ENCODE measurements around the gene KRT74. TPM values are rescaled to one million over a fixed set of nuclear protein-coding genes. Genes with fewer than 3 reads are reported as not detected.

Gene KRT74
- under 1 TPM in 3 of 12 donors, not detected in 9; 0.15 to 0.25 (median 0.21) TPM for polyA plus RNA-seq (ENCODE audit: insufficient read length in 12 of 12)
- long read RNA-seq, donor 1, result 0 reads
- long read RNA-seq, donor 2, result 0 reads
- long read RNA-seq, donor 3, result 0 reads
- long read RNA-seq, donor 4, result 0 reads
- long read RNA-seq, donor 5, result 0 reads
- long read RNA-seq, donor 6, result 0 reads
- long read RNA-seq, donor 7, result 0 reads
- long read RNA-seq, donor 8, result 0 reads
- long read RNA-seq, donor 9, result 0 reads
- long read RNA-seq, donor 10, result 0 reads
- long read RNA-seq, donor 11, result 0 reads

DNA sequence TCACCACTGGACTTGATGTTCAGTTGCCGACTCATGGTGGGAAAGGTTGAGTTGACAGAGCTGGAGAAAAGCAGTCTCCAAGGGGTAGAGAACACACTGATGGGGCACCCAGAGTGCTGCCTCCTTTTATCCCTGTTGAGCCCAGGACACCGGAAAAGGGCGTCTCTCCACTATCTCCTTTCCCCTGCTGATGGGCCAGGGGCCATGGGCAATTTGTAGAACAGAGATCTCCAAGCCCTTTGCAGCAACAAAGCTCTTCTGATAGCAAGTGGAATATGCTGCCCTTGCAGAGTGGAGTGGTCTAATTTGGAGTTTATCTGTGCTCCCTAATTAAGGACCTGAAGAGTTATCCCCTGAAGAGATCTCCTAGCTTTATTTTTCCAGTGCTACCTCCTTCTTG, at the start of gene KRT74:
Gene KRT74 (minus strand): TSS at position 101 of the 400 bp plus-strand sequence. CDS start 66 bp downstream, at position 35.
- no peak for DNase-seq

DNA sequence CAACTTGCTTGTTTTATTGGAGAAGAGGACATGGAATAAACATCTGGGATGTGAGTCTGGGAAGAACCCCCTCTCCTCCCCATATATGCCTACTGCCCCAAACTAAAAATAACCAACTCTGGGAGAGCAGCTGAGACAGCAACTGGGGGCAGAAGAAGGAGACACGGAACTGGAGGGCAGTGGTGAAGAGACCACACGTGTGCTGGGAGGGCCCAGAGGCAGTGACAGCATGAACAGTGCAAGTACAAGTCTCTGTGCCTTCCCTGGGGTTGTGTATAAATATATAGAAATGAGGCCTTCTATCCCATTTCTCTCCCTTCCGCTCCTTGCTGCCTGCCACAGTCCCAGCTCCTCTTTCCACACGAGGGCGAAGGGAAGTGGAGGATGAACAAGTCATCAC, 48.7 kb upstream of the KRT74 start:
- DNase-seq, result no peak

DNA sequence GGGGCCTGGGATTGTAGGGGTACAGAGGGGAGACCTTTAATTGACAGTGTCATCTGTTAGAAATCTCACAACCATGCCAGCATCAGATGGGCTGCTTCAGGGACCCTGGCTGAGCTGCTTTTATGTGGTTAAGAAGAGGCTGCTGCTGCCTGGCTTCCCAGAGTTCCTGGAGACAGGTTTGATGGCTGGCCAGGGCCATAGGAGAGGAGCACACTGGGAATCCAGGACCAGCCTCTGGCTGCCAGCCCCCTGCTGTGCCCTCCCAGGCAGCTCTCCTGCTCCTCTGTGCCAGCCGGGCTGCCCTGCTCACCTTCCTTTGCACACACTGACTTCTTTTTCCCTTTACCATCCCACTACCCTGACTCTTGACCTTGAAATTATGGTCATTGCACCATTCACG, 45.2 kb upstream of the KRT74 start:
- no peak for DNase-seq

DNA sequence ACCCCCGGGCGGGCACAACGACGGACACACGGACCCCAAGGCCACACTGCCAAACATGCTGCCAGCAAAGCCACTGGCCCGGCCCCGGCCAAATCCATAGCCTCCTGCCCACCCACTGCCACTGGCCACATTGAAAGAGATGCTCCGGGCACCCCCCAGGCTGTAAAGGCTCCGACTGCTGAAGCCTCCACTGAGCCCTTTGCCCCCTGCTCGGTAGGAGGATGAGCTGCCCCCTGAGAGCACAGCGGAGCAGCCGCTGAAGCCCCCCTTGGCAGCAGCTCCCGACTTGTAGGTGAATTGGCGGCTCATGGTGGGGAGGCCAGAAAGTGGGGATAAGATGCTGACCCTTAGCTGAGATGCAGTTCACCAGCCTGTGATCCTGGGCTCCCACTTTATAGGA, 44.6 kb upstream of the KRT74 start, which contains the start of gene KRT73:
Gene KRT73 (minus strand): TSS at position 344 of the 400 bp plus-strand sequence. CDS start 35 bp downstream, at position 309.
- no peak for DNase-seq

DNA sequence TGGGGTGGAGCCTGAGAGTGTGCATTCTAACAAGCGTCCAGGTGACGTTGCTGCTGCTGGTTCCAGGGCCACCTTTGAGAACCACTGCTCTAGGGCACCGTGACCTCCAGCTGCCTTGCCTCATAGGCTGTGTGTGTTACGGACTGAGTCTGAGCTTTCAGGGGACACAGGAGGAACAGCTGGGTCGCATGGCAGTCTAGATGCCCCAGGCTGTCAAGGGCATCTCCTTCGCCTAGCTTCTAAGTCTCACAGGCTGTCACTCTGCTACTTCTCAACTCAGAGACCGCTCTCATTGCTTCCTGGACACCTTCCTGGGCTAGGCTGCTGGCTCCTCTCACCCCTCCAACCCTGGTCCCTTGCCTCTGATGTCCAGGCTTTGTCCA, 43.8 kb upstream of the KRT74 start:
- DNase-seq, result no peak

DNA sequence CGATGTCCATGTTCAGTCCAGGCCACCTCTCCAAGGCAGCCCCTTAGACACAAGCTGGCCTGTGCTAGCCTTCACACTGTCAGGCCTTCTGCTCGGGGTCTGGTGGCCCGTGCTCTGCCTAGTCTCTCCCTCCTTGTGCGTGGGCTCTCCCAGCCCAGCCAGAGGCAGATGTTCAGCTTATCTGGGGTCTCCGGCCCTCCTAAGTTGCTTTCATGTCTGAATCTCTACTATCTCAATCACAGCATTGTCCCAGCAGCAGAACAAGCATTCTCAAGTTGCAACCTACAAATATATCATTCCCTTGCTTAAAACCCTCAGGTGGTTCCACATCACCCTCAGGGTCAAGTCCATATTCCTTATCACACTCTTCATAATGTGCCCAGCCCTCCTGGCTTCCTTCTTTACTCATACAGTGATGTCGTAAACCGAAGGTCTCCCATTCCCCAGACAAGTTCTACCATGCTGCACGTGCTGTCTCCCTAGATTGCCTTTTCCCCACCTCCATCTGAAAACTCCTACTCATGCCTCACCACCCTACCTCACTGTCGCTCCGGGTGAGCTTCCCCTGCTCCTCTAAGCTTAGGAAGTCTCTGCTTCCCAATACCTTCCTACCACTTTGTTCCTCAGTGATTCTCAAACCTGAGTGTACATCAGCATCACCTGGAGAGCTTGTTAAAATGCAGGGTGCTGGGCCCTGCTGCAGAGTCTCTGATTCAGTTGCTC, 43.2 kb upstream of the KRT74 start:
- no peak for DNase-seq

DNA sequence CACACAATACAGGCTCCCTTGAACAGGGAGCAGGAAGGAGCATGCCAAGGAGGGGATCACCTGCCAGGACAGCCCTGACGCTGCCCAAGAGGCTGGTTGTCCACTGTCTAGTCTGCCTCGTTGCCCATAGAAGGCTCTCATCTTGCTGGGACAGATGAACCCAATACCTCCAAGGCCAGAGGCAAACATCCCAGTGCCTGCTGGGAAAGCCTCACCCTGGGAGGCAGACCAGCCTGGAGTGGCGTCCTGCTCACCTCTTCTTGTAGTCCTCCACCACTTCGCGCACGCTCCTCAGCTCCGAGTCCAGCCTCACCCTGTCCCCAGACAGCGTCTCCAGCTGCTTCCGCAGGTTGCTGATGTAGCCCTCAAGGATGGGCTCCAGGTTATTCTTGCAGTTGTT, 42.3 kb upstream of the KRT74 start:
- no peak for DNase-seq

DNA sequence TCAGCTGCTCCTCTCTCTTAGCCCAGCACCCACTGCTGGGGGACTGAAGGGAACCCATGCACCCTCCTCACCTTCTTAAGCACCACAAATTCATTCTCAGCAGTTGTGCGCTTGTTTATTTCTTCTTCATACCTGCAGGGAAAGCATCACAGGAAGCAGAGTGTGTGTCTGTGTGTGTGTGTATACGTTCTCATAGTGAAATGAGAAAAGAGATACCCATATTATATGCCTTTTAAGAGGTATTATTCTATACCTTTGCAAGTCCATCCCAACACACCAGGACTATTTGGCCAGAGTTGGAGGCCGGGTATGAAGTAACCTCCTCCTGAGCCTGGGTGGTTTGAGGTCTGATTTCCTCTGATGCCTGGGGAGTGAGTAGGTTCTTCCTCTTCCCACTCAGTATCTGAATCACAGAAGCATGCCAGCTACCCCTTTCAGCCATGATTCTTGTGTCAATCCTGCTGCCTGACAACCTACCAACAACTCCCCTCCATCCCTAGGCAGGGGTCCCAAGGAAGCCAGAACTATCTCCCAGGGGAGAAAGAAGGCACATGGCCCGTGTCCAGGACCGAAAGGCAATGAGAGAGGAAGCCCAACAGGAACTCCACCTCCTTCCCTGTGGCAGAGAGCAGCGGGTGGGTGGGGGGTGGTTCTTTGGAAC, 41.7 kb upstream of the KRT74 start:
- no peak for DNase-seq

DNA sequence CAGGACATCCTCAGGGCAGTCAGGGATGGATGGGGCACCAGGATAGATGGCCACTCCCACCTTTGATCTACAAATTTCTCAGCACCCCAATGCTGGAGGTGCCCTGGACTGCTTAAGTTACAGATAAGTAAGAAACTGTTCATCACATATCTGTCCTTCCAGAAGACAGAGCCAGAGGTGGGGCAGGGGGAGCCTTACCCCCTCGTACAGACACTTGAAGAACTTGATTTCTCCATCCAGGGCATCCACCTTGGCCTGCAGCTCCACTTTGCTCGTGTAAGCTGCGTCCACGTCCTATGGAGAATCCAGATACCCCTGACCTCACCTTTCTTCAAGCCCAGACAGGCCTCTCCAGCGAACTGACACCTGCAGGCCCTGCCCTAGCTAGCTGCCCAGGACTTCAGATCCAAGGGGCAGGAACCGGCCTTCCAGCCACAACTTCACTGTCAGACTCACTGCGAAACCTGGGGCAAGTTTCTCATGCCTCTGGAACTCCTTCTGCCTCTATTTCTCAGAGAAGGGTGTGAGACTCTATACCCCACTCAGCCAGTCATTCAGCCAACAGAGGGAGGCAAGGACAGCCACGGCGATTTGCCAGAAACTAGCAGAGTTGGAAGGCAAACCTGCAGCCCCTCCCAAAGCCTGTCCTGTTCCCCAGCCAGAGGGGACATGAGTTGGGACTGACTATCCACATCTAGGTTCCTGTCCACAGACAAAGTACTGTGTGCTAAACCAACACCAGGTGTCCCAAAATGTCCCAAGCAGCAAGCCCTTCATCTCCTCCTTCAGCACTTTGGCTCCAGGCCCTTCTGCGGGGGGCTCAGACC, 41.0 kb upstream of the KRT74 start:
- no peak for DNase-seq

DNA sequence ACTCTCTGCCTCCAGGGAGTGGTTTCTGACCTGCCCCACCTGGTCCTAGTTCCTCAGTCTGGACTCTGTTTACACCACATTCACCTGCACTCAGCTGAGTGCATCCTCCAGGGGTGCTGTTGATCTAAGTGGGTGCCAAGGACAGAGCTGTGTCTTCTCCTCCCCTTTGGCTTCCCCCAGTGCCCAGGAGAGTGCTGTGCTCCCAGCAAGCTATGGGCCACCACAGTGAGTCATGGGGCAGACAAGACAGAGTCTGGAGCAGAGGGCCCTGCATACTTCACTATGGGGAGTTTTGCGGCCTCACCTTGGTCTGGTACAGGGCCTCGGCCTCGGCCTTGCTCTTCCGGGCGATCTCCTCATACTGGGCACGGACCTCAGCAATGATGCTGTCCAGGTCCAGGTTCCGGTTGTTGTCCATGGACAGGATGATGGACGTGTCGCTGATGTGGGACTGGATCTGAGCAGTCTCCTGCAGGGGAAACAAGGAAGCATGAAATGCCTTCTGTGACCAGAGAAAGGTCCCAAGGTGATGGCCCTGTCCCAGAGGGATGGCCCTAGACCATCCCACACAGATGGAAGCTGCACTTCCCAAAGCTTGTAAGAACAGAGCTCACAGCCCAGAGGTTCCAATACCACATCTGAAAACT, 39.9 kb upstream of the KRT74 start:
- no peak for DNase-seq

DNA sequence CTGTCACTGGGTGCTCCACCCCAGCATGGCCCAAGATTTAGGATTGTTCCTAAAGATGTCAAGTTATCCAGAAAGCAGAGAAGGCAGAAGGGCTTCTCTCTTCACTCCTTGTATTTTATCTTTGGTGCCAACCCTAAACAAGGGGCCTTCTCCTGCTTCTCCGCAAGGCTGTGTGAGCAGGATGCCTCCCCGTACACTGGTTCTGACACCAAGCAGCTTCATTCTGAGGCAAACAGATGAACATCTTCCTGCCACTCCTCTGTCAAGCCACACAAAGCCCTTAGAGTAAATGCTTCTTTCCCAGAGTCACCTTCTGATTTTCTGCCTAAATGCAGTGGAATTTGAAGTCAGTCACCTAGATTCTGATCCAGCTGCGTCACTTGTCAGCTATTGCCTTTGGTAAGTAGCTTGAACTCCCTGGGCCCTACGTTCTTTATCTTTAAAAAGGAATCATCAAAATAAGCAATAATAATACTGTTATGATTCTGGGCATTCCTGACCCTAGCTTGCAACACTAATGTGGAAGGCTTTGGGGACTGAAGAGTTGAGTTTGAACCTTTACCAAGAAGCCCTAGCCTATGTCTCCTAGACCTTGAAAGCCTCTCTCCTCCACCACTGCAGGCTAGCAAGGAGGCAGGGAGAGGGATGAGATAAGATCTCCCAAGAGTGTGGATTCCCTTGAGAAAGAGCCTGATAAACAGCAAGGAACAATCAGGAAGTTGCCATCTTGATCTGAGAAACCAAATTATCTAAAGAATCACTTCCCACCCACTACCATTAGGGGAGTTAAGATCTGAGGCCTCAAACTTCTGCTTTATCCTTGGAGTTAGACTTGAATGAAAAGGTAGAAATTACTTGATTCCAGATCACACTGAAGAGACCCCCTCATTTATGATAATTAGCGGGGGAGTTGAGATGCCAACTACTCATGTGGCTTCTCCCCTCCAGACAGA, 39.1 kb upstream of the KRT74 start:
- no peak for DNase-seq

DNA sequence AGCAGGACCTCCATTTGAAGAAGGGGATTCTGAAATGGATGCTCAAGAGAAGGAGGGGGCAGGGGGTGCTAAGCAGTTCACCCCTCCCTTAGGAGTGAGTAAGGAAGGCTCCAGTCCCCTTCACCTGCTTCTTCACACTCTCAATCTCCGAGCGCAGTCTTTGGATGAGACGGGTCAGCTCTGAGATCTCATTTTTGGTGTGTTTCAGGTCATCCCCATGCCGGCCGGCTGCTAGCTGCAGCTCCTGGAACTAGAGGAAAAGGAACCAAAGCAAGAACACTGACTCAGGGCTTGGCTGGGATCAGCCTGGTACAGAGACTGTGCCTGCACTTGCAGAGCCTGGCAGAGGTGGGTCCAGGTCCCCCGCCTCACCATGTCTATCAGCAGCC, 37.4 kb upstream of the KRT74 start:
- DNase-seq, result no peak

DNA sequence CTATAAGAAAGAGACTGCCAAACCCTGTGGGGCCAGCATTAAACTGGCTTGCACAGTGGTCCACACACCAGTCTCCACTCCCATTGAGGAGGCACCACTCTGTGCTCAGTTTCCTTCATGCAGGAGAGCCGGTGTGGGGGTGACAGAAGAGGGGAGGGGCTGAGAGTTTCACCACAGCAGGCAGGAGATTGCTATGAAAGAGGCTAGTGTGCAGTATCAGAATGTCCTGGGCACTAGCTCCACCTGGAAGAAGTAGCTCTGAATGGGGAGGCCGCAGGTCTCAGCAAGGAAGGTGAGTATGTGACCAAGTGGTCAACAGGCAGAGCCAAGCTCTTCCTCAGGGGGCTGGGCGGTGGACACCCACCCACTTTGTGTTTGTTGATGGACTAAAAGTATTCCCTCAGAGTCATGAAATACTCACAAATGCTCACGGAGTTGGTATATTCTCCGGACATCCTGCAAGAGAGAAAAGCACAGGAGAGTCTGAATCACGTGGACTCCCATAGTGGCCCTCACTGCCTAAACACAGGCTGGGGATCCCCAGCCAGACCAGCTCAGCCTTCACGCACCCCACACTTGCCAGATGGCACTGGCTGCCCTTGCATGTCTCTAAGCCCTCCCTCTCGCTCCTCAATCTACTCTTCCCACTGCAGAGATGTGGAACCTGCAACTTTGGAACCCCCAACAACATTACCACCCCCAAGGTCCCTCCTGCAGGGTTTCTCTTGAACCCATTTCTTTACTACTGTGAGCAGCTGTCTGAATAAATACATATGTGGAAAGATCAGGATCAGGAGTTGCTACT, 35.4 kb upstream of the KRT74 start:
- no peak for DNase-seq

DNA sequence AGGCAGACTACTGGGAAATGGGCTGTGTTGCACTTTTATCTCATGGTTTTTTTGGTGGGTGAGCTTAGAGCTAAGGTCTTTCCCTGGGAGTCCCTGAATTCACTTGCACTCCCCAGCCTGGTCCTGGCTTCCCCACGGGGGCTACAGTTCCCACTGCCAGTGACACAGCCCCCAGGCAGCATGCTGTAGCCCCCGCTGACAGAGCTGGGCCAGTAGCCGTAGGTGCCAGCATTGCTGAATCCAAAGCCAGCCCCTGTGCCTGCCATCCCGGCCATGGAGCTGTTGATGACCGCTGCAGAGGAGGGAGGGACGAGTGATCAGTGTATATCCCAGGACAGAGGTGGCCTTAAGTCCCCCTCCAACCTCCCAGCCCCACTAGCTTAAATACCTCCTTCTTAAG, 34.5 kb upstream of the KRT74 start:
- no peak for DNase-seq

DNA sequence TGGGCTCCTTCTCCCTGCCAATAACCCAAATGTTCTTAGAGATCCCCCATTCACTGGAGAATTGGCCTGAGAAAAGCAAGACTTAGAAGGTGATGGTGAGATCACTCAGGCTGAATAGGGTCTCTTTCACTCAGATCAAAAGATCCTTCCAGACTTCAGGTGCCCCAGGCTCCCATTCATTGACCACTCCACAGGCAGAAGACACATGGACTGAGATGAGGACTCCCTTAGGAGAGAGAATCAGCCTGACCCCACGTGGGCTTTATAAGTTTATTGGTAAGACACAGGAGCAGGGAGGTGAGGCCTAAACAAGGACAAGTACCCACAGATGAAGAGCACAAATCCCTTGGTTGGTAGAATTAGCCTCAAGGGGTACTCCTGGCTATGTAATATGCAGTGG, 33.7 kb upstream of the KRT74 start:
- no peak for DNase-seq

DNA sequence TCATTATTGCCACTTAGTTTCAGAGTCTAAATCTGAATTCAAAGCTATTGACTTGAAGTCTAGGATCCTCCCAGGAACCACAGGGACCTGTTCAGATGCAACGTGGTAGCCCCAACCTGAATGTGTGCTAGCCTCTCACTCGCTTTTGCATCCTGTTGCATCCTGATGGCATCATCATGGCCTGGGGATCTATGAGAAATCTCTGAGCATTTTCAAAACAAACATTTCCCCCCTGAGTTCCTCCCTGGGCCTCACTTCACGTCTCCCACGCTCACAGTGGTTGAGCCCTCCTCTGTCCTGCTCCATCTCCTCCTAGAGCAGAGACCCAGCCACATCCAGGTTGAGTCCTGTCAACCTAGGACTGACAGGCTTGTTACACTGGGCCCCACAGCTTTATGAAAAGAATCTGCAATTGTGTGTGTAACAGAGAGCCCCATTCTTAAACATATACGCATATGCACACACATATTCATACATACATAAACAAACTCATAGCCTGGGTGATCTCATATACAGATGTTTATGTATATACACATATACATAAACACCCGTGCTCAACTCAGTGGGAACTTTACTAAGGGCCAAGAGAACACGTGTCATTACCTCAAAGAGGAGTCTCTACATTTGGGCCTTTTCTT, 33.1 kb upstream of the KRT74 start:
- no peak for DNase-seq

DNA sequence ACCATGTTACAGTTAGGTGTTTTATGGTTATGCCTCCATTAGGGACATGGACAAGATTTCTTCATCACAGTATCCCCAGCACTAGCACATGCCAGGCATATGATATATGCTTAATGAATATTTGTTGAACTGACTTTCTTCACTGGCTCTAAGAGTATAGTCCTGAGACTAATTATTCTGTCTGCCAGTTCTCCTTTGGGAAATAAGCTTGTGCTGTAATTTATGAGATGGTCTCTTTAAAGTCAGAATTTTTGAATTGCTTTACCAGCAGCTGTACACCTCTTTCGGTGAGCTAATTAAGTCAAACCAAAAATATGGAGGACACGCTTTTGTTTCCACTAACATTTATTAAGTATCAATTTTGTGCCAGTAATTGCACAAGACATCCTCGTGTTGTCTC, 32.5 kb upstream of the KRT74 start:
- DNase-seq, result no peak

DNA sequence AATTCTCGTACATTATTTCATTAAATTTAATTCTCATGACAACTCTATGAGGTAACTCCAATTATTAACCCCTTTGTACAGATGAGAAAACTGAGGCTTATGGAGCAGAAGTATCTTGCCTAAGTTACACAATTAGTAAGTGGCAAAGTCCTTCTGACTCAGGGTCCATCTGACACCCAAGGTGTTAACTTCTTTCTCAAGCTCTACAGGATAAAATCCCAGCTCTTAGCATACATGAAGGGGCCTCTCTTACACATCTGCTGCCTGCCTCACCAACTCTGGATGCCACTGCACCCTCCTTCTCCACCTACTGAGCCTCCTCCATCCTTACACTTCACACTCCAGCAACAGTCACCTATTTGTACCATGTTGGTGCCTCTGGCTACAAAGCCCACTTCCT, 31.9 kb upstream of the KRT74 start:
- no peak for DNase-seq

DNA sequence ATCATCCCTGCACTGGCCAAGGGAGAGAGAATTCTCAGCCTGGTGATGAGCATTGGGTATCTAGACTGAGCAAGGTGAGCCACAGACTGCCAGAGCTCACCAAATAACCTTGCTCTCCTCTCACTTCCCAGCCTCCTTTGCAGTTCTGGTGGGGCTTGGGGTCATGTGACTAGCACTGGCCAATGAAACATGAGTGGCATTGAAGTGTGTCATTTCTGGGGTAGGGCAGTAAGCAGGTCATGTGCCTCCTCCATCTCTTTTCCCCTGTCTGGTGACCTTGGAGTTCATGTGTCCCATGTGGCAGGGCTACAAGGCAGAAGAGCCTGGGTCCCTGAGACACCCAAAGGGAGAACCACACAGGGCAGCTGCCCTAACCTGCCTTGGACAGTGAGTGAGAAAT, 31.2 kb upstream of the KRT74 start:
- no peak for DNase-seq
